MM.1S (cell line): ENCODE measurements around the gene ACER3.

Experiments
- CTCF ChIP-seq: fragments of 300-600 bp; sonication (generic); IDR thresholded peaks from 2 replicates; pipeline ENCODE4 v1.5.1; 2016; ENCODE audit warnings: antibody characterized with exemption, low read length, mixed read lengths
- EZH2 ChIP-seq: fragments of 300-600 bp; sonication (generic); optimal IDR thresholded peaks from 2 replicates; pipeline ENCODE3; 2017; ENCODE audit warnings: low read depth, mild to moderate bottlenecking, antibody characterized with exemption, low read length, mixed read lengths

GRCh38 chr11:76892306-76892705, 31.6 kb downstream of the ACER3 start:
- no peak for TF ChIP-seq CTCF
- TF ChIP-seq EZH2 = no peak
